GM12875 (cell line): ENCODE results near the gene SNX13.
A peak's percentile ranks its signal among the peaks of the same experiment; 100 is the strongest.

Source experiments
- H3K4me3 ChIP-seq: one replicate; pipeline ENCODE4 v1.5.1; 2011; ENCODE audit warnings: low read depth, low read length, control low read depth
- TF ChIP-seq, protein P1 (sequence below): IDR thresholded peaks from 2 replicates; pipeline ENCODE4 v1.5.1; 2011; ENCODE audit warnings: low read depth, mild to moderate bottlenecking, control low read depth, inconsistent platforms, low read length, moderate library complexity, borderline replicate concordance; ENCODE audit not compliant: insufficient read depth

The SNX13 gene

DNA sequence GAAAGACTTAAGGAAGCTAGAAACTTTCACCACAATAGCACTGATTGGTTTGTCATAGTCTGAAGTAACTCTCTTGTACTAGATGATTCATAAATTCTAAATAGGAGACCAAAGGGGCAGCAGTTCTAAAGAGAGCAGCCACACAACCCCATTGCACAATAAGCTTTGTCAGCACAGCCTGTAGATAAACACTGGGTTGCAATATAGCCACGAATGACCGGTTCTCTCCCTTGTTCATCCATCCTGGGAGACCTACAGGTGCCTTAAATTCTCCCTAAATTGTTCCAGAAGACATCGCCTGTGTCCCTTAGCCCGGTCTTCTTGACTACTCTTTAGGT is 167.0 kb downstream of the SNX13 start:
- TF ChIP-seq, protein P1, sequence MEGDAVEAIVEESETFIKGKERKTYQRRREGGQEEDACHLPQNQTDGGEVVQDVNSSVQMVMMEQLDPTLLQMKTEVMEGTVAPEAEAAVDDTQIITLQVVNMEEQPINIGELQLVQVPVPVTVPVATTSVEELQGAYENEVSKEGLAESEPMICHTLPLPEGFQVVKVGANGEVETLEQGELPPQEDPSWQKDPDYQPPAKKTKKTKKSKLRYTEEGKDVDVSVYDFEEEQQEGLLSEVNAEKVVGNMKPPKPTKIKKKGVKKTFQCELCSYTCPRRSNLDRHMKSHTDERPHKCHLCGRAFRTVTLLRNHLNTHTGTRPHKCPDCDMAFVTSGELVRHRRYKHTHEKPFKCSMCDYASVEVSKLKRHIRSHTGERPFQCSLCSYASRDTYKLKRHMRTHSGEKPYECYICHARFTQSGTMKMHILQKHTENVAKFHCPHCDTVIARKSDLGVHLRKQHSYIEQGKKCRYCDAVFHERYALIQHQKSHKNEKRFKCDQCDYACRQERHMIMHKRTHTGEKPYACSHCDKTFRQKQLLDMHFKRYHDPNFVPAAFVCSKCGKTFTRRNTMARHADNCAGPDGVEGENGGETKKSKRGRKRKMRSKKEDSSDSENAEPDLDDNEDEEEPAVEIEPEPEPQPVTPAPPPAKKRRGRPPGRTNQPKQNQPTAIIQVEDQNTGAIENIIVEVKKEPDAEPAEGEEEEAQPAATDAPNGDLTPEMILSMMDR = no peak
- no peak overlapping the region for H3K4me3 ChIP-seq

DNA sequence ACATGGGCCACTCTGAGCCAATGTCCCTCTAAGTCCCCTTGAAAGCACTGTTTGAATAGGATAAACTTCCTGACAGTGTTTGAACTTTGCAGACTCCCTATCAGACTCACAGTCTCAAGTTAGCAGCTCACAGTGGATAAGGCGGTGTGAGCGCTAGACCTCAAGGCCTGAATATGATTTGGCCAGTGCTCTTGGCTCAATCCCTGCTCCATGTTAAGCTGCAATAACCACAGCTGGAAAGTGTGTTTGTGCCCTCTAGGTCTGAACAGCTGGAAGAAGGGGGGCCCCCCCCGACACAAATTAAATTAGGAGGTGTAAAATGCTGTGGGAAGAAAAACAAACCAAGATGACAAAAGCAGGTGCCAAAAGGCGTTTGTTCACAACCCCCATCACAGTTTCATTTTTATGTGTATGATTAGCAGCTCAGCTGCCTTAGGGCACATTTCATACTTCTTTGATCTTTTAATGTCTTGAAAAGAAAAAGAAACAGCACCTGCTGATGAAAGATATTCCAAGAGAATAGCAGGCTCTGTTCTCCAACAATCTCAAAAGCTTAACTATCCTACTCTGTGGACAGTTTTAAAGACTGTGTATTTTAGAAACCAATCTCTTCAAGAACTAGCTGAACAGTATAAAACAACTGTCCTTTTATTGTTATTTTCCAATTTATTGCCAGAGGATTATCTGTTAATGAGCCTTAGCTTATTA is 167.6 kb downstream of the SNX13 start:
- TF ChIP-seq, protein P1 = no peak
- no peak overlapping the region for H3K4me3 ChIP-seq

DNA sequence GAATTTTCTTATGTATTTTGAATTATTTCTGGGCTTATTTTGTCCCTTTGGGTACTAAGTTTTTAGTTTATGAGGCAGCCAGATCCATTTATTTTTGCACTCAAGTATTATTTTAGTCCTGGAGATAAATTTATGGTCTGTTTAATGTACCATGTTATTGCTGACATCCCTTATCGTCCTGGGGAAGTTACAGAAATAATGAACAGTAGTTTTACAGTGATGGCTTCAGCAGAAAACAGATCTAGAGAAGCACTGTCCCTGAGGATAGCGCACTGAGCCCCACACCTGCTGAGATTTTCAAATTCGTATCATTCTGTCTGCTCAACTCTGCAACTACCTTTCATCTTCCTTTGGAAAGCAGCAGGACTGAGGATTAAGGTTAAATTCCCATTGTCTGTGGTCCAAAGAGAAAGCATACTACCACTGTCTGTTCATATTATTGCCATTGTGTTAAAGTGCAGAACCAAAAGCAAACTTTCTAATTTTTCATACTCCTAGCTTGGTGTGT is 168.3 kb downstream of the SNX13 start:
- no peak overlapping the region for H3K4me3 ChIP-seq
- TF ChIP-seq, protein P1 = no peak

DNA sequence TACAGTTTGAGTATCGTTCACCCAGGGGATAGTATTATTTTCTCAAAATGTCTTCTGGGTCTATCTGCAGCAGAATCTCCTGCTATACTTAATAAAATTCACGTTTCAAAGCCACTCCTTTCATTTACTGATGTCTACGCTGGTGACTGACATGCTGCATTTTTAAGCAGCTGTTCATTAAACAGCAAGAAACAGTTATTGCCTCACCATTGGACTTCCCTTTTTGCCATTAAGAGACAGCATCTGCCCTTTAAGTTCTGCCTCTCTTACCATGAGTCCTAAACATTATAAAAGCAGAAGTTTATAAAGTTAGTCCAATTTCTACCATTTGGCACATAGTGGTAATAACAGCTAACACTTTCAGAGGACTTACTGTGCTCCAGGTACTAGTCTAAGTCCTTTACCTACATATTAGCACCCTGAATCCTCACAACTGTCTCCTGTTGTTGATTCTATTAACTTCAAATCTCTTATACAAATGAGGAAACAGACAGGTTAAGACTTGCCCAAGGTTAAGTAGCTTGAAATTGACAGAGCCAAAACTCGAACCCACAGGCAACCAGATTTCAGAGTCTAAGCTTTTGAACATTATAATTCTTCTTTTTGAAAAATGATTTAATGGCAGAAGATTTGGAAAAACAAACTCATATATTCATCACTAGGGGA is 169.5 kb downstream of the SNX13 start:
- TF ChIP-seq, protein P1 = no peak
- H3K4me3 ChIP-seq = no peak overlapping the region

DNA sequence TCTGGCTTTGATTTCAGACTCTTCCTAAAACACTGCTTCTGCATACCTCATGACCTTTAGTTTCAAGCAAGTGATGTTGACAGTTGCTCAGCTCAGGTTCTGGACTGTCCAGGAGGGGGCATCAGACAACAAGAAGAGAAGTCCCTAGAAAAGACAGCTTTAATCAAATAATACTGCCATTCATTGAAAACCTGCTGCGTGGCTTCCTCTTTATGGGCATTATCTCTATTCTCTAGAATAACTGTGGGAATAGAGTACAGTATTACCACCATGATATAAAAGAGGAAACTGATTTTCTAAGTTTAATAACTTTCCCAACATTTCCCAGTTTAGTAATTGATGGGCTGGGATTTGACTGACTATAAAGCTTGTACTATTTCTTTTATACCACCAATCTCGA is 170.4 kb downstream of the SNX13 start:
- TF ChIP-seq, protein P1 = peak; percentile 61
- no peak overlapping the region for H3K4me3 ChIP-seq

DNA sequence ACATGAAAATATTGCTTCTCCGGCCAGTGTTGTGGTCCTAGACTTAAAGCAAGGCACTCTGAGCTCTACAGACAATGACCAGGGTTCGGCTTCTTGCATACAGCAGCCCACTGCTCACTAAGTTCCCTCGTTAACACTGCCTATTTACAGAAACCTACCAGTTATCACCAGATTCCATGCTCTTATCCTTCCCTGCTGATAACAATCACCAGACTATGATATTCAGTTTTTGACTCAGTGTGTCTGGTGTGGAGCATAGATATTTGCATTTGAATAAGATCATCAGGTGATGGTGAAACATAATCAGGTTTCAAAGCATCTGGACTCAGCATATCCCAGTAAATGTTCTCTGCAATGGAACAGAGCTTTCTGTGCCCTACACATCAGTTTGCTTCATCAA is 182.3 kb downstream of the SNX13 start:
- TF ChIP-seq, protein P1 = no peak
- no peak overlapping the region for H3K4me3 ChIP-seq

DNA sequence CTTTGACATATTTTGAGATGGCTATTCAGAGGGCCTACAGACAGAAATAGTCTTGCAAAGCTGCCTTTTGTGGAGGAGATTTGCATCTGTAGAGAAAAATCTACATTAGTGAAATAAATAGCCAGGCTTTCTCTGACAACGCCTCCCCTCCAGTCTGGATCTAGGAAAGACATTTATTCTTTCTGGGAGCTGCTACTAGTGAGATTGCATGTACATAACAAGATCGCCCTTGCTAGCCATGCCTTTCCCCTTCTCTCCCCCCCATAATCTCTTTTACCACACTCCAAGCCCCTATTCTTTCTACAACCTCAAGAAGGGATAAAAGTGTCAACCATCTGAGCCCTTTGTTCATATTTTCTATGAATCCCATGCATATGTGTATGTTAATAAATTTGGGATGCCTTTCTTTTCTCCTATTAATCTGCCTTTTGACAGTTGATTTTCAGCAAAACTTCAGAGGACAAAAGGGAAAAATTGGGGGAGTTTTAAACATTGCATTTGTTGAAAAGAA is 194.2 kb downstream of the SNX13 start:
- no peak overlapping the region for H3K4me3 ChIP-seq
- TF ChIP-seq, protein P1 = no peak
